ENCODE results near the gene CFAP61. TPM values are rescaled to one million over a fixed set of nuclear protein-coding genes. Genes with fewer than 3 reads are reported as not detected.

The CFAP61 gene
- total and polyA plus RNA-seq, 8 donors = 0.95 to 5.3 (median 3.2) TPM; not detected in 1

DNA sequence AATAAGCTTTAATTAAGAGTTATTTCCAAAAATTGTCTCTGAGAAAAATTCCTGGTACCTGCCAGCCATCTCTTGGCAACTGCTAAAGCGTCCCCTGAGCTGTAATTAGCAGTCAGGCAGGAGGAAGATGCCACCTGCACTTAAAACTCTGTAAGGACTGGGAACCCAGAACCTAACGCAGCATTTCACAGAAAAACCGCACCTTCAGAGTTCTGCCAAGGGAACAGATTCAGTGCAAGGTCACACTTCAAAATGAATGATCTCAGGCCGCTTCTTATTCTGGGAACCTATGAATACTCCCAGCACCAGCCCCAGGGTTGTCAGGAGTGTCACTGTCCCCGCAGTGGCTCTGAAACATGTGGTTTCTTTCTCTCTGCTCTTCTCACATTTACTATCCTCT, 352.3 kb downstream of the CFAP61 start:
- intact Hi-C loops (cut with DNase I) = no loop called here
- Histone ChIP-seq H3K27ac (no peak overlapping the region), H3K4me3 (no peak overlapping the region), H3K36me3 (peaks cover 0 to 66% of the 10 kb centered on the region in 2 donors), H3K9me3 (no peaks in the 10 kb centered on the region), H3K27me3 (no peaks in the 10 kb centered on the region), H3K4me1 (no peaks in the 10 kb centered on the region)
- ATAC-seq = no peak
- TF ChIP-seq CTCF (IDR thresholded peaks at IDR 0.05) = no peak
- no peak for DNase-seq

DNA sequence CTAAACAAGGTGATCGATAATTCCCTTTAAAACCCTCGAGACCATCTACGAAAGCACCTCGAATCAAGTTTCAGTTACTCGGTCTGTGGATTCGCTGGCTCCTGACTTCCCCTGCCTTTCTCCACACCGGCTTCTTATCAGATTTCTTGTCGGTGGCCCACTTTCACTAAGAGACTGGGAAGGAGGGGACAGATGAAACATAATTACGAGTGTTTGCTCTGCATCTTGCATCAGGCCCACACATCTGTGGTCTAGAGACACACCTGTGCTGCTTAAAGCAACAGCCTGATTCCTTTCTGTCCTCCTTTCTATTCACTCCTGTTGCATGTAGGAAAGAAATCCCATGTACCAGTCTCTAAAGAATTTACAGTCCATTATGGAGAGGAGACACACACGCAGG, 353.3 kb downstream of the CFAP61 start:
- ATAC-seq (no peak), DNase-seq (no peak)
- Histone ChIP-seq H3K9me3 (no peaks in the 10 kb centered on the region), H3K4me1 (no peaks in the 10 kb centered on the region), H3K36me3 (peaks cover 0 to 63% of the 10 kb centered on the region in 2 donors), H3K4me3 (no peak overlapping the region), H3K27me3 (no peaks in the 10 kb centered on the region), H3K27ac (no peak overlapping the region)
- TF ChIP-seq CTCF (IDR thresholded peaks at IDR 0.05) = no peak
- intact Hi-C loops (cut with DNase I) = no loop called here

- Histone ChIP-seq H3K27me3 (no peaks in the 10 kb centered on the region), H3K9me3 (no peaks in the 10 kb centered on the region), H3K4me1 (no peaks in the 10 kb centered on the region), H3K4me3 (no peak overlapping the region), H3K36me3 (peaks cover 0 to 56% of the 10 kb centered on the region in 2 donors), H3K27ac (no peak overlapping the region)
- intact Hi-C loops (cut with DNase I) = no loop called here
- no peak for DNase-seq
- no peak for ATAC-seq
- TF ChIP-seq CTCF (IDR thresholded peaks at IDR 0.05) = no peak
These were observed 354.0 kb downstream of the CFAP61 start for GRCh38 chr20:20406306-20406705.

DNA sequence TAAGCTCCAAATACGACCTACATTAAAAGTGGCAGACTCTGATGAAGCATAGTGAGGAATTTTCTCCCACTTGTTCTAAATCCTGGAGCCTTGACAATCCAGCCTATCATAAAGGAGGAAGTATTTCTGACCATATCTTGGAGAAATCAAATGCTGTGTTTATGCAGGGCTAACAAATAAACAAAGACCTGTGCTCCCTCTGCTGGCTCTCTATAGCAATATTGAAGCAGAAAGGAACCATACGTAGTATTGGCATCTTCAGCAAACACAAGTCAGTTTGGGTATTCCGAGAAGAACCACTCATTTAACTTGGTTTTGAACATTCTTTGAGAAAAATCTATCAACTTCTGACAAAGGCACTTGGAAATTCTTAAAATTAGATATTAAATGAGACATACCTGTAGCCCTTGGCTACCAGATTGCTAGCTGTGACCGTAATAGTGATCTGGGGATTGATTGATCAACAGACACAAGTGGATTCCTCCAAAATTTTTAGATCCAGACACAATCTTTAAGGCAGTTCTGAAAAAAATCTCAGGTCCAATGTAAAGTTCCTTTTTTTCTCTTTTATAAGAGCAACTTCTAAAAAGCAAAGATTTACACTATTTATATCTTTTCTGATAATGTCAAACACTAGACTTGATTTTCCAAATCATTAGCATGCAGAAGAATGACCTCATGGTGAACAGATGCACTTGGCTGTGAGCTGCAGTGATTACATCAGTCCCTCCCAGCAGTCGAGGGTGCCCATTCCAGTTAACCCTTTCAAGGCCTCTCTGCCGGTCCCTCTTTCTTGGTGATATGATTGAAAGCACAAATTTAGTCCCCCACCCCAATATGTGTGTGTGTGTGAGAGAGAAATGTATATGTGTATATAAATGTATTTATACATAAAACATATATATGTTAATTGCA, 355.8 kb downstream of the CFAP61 start:
- intact Hi-C loops (cut with DNase I) = no loop called here

More for the DNA sequence above, 355.8 kb downstream of the CFAP61 start:
- peaks cover 0 to 48% of the 10 kb centered on the region in 2 donors for H3K36me3 ChIP-seq
- H3K27me3 ChIP-seq = no peaks in the 10 kb centered on the region
- ATAC-seq (no peak), DNase-seq (peak in 2 of 4 donors; percentile 23 to 42)
- H3K4me1 ChIP-seq = peaks cover 0 to 7% of the 10 kb centered on the region in 2 donors
- no peak overlapping the region for H3K4me3 ChIP-seq
- H3K27ac ChIP-seq = no peak overlapping the region
- H3K9me3 ChIP-seq = no peaks in the 10 kb centered on the region
- TF ChIP-seq CTCF (IDR thresholded peaks at IDR 0.05) = no peak

All from left lung (tissue), 10 donors.